CMK (cell line): ENCODE results near the gene TFF2.
A peak's percentile ranks its signal among the peaks of the same experiment; 100 is the strongest.

Experiments
- DNase-seq: peaks from one replicate; pipeline ENCODE4 v3.0.0-alpha.2; 2010; ENCODE audit warnings: low read depth

Gene TFF2

DNA sequence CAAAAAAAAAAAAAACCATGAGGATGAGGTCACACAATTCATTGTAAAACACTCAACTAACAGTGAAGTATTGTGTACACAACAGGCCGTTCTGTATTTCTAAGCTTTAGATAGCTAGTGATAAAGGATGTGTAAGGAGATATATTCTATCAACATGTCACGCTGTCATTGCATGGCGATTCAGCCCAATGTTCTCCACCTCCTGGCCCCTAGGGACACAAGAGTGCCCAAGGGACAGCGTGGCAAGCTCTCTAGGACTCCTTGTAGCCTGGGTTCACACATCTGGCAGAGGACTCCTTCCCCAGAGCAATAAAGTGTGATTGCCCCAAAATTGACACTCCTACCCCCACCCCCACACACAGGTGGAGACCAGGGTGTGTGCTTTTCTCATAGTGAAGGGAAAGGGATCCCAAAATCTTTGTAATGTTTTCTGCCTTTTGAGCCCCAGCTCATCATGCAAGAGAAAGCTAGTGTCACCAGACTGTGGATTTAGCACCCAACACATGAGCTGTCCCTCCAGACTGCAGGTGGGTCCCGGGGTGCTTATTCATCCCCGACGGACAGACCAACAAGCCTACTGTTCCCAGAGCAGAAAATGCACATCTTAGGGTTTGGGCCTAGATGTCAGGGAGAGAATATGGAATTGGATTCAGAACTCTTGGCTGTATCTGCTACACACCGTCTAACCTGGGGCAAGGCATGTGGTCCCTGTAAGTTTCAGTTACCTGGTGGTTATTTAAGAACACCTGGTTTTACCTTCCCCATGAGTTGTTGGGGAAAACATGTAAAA is 33.6 kb upstream of the TFF2 start:
- DNase-seq, result no peak

DNA sequence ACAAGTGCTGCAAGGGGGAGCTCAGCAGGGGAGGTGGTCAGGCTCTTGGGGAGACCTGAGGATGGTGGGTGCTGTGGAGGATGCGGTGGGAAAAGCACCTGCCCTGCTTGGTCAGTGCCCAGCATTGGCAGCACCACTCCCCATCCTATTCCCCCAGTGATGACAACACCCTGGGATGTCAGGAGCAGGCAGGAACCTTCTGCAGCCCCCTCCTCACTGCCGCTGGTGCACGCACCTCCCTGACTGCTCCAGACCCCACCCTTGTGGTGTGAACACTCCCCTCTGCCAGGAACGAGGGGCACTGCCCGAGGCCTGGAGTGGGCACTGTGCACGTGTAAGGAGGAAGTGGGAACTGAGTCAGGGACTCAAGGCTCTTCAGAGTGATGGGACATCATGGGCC is 32.5 kb upstream of the TFF2 start:
- no peak for DNase-seq

DNA sequence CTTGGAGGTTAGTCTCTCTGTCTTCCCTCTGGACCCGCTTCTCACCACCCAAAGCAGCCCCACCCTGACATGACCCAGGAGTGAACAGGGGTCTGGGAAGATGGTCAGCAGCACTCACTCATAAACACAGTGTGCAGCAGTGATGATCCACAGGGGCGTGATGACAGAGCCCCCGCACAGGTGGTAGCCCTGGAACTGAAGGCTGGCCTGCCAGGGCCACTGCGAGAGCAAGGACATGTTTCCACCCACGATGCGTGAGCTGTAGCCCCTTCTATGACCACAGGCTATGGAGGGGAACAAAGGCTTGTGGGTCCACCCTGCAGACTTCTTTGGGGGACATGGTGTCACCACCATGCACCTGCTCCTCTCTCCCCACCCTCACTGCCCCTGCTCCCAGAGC is 32.1 kb upstream of the TFF2 start:
- DNase-seq, result no peak

DNA sequence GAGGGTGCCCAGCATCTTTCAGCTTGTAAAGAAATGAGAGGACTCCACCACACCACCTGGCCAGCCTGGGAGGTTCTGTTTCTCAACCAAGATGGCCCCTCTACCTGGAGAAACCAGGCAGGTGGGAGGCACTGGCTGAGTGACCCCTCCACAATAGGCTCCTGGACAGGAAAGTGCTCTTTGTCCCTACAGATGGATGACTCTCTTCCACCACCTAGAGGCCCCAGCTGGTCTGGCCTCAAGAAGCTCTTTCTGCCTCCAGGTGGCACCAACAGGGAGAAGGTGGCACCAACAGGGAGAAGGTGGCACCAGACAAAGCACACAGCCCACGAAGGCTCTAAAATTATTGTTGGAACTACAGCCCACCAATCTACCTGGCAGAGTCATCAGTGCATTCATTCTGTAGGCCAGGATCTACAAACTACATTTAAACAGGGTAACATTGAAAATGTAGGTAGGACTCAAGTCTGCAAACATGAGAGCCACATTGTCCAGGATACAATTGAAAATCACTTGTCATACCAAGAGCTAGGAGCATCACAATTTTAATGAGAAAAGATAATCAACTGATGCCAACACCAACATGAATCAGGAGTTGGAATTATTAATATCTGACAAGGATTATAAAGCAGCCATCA is 30.7 kb upstream of the TFF2 start:
- peak; percentile 46 for DNase-seq

DNA sequence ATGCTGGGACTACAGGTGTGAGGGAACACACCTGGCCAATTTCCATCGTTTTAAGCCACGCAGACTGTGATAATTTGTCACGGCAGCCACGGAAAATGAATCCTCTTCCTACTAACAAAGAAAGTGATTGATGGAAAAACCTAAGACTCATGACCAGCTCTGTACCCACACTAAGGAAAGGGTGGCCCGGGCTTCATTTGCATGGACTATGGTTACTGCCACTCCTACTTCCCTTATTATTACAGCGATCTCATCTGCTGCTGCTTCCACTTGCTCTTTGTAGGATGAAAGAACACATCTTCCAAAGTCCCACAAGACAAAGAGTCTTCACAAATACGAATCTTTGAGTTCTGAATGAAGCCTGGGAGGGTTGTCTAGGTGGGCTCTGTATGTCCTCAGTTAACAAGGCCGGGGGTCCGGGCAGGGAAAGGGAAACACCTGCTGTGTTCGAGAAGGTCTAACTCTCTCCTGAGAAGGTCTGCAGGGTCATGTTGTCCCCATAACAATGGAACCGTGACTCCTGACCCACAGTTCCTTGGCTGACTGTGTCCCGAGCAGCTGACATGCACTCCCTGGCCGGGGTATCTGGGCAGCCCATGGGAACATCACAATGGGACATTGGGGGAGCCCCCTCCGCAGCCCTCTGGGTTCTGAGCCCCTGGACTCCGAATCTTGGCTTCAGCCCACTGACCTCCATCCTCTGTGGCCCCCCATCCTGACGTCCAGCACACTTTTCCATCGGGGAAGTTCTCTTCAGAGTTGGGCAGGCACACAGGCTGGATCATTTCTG is 28.8 kb upstream of the TFF2 start:
- no peak for DNase-seq

DNA sequence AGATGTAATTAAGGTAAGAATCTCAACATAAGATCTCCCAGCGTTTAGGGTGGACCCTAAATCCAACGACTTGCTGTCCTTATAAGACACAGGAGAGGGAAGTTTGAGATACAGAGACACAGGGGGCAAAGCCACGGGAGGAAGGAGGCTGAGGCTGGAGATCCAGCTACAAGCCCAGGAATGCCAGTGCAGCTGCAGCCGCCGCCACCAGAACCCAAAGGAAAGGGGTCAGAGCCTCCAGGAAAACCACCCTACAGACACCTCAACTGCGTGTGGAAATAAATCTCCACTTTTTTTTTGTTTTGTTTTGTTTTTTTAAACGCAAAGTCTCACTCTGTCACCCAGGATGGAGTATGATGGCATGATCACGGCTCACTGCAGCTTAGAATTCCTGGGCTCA is 27.6 kb upstream of the TFF2 start:
- no peak for DNase-seq

DNA sequence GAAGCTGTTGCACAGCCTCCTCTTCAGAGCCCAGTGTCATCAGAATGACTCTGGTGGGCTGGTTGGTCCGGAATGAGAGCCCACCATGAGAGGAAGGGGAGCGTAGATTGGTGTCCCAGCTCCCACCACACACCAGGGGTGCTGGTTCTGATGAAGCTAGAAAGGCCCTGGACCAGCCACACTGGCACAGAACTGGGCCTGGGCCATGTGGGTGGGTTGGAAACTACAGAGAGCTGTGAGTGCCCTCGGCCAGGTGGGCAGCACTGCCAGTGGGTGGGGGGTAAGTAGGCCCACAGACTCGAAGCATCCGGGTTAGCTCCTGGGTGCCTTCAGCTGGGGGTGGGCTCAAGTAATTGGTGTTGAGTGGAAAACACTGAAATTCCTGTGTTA is 27.2 kb upstream of the TFF2 start:
- no peak for DNase-seq

DNA sequence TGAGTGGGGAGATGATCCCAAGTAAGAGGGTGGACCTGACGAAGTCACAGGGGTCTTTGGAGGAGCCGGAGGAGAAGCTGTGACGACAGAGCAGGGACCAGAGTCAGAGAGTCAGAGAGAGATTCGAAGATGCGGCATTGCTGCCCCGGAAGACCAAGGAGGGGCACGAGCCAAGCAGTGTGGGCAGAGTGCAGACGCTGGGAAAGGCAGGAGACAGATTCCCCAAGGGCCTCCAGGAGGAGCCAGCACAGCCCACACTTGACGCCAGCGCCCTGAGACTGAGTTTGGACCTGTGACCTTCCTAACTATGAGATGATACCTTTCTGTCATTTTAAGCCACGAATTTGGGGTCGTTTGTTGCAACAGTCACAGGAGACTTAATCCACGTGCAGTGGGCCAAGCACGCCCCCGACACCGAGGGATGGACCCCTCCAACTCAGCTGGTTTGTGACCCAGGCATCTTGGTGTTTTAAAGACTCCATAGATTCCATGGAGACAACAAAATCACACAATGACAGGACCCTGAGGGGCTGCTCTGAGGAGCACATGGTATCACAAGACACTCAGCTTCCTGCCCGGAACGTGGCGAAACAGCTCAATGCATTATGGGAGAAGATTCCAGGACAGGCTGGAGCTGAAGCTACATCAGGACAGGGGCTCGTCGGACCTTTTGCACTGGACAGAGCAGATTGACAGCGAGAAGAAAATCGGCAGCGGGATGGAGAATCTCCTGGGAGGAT is 26.6 kb upstream of the TFF2 start:
- DNase-seq, result no peak

DNA sequence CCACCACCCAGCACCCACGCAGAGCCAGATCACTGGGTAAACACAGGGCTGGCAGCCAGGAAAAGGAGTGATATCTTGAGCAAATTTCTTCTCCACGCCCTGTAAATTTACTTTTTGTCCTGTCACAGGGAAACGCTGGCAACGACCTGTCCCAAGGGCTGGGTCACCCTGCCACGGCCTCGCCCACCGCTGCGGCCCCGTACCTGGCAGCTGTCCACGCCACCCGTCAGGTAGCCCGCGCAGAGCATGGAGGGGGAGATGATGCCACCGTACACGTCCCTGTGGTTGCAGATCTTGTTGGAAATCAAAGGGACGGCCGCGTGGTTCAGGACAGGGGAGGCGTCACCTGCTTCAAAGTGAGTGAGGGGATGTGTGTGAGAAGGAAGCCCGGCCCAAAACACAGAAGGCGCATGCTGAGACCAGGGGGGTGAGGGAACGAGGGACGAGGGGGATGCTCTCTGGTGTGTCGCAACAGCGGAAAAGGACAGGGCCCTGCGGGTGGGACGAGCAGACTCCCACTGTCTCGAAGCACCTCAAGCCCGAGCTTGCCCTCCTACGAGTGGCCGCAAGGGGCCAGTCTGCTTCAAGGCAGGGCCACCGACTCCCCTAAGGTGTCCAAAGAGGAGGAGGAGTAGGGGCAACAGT is 25.7 kb upstream of the TFF2 start:
- DNase-seq, result no peak

DNA sequence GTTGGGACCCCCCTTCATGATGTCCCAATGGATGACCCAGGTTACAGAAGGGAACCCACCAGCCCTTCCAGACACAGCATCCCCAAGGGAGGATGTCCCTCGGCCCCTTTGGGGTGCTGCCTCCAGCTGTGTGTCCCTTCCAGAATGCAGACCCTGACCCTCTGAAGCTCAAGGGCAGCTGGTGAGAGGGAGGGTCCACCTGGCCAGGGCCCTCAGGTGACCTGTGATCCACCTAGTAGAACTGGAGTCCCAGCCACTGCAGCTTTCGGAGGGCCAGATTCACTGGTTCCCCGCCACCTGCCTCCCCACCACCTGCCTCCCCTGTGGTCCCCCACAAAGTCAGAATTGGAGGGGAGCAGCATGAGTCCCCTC is 25.2 kb upstream of the TFF2 start:
- DNase-seq, result no peak

DNA sequence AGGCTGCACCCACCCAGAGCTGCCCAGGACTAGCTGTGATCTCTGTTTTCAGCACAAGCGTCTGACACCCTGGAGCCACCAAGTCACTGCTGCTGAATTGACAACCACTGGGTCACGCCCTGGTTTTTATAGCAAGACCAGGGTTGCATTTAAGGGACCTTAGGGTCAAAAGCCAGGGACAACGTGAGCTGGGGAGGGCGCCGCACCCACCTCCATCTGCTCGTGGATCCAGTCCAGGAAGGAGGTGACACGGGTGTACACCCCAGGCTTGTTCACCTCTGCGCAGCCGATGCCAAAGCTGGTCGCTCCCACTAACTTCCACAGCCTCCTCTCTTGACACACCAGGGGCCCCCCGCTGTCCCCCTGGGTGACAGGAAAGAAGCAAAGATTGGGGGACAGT is 24.7 kb upstream of the TFF2 start:
- DNase-seq, result no peak

DNA sequence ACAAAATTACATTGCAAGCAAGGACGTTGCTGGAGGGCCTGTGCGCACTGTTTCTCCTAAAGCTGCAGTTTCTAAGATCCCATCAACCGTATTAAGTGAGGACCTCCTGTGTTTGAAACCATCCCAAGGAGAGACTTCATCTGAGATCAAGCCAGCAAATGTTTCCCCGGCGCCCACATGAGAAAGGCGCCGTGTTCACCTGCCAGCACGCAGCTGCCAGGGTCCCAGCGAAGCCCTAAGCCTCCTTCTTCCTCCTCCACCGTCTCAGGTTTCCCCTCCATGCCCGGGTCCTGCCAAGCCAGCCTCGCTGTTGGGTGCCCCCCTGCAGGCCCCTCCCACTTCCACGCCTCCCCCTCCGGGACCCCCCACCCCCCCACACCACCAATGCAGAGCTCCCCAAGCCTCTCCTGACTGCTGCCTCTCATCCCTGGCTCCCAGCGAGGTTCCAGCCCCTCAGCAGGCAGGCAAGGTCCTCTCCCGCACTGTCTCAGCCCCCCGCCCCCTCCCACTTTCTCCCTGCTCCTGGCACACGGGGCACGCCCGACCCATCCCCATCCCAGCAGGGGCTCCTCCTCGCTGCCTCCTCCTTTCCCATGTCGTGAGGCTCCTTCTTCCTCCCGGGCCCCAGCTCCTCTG is 24.2 kb upstream of the TFF2 start:
- DNase-seq, result no peak

DNA sequence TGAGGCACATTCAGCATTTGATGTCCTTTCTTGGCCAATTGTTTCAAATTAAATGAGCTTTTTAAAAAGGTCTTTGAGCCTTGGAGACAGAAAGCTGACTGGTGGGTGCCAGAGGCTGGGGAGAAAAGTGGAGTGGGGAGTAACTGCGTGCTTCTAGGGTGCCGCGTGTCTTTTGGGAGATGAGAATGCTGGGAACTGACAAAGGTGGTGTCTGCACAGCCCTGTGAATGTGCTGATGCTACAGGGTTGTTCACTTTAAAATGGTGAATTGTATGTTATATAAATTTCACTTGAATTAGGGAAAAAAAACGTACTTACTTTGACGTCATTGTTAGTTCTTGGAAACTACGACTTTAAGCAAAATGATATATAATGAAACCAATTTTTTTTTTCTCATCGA is 23.7 kb upstream of the TFF2 start:
- DNase-seq, result no peak

DNA sequence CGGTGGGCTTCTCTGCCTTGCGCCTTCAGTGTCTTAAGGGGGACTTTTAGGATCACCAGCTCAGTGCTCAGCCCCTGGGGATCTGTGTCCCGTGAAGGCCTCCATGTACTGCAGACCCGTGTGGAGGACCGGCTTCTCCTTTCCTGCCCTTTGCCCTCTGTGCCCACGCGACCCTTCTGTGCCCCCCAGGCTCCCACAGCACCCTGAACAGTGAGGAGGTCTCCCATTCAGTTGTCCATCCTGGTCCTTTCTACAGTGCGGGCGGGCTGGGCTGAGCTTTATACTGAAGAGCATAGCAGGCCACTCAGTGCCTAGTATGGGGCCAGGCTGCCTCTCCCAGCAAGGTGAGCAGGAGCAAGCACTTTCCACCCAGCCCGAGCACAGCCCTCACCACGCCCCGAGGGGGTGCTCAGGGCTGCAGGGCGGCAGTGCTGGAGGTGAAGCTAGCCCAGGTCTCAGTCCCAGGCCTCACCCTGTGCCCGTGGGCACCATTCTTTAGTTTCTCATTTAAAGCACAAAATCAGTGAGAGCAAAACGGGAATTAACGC is 23.2 kb upstream of the TFF2 start:
- DNase-seq, result no peak

DNA sequence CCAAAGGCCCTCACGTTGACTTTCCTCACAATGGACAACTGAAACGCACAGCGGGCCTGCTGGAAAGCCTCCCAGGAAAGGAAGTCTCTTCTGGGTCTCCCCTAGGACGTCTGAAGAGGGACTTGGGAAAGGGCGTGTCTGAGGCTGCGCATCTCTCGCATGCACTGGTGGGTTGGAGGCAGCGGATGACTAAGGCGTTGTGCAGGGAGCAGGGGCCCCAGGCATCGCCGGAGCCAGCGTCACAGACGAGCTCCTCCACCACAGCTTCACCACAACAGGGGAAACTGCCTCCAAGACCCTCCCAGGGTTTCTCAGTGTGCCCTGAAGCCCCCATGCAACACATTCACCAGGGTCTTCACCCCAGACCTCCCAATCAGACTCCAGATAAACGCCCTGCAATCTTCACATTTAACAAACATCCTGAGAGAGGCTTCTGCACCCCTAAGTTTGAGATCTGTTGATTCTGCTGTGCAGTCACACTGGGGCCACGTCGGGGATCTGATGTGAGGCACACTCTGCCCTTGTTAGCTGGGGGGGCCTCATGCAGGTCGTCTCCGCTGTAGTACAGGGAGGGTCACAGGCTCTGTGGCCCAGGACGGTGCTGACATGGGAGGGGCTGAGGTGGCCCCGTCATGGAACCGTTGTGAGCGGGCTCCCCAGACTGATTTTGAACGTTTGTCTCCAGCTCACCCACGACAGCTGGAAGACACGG is 22.6 kb upstream of the TFF2 start:
- DNase-seq, result no peak

DNA sequence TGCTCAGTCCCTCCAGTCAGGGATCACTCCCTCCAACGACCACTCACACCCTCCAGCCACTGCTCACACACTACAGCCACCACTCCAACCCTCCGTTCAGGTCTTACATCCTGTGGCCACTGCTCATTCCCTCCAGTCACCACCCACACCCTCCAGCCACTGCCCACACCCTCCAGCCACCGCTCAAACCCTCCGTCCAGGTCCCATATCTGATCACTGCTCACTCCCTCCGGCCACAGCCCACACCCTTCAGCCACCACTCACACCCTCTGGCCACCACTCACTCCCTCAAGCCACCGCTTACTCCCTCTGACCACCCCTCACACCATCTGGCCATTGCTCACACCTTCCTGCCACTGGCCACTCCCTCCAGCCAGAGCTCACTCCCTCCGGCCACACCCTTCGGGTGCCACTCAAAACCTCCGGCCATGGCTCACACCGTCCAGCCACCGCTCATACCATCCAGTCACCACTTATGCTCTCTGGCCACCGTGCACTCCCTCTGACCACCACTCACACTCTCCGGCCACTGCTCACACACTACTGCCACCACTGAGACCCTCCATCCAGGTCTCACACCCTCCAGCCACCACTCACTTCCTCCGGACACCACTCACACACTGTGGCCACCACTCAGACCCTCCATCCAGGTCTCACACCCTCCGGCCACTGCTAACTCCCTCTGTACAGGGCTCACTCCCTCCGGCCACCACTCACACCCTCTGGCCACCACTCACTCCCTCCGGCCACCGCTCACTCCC is 20.3 kb upstream of the TFF2 start:
- no peak for DNase-seq

DNA sequence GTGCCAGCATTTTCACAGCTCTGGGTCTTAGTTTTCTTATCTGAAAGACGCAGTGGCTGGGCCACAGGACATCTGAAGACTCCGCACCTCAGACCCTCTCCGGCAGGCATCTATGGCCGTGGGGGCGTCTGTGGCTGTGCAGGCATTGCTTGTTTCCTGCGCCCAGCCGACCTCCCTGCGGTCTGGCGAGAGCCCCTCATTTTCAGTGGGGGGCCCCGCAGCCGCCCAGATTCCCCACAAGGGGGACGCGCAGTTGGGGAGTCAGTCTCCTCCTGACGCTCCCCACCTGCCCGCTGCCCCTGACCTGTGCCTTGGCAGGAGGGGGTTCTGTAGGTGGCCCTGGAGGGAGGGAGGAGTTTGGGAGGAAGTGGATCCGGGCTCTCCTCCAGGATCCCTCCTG is 19.0 kb upstream of the TFF2 start:
- DNase-seq, result no peak

DNA sequence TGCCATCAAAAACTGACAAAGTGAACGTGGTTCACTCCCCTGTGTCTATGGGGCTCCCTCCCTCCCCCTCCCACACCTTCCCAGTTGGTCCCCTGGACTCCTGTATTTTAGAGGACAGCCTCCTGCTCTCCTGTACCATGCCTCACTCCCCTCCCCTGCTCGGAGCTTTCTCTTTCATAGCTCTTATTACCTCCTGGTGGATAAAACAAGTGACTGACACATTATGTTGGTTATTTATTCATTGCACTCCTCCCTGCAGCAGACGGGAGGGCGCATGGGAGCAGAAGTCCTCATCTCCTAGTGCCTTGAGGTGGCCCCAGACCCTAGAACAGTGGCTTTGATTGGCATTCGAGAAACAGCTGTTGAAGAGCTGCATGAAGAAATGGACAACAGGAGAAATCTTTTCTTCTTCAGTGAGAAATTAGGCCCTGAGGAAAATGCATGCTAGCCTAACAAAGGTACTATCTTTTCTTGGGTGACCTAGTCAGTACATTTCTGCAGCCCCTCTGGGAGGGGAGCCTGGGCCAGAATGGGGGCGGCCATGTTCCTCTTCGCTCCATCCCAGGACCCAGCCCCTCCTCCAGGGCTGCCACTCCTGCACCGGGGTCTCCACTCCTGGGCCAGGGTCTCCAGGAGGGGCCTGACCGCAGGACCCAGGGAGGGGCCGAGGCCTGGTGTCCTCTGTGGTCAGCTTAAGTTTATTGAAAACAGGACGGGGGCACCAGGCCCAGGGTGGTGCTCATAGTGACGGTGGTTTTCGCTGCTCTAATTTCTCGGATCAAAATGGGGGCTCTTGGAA is 16.8 kb upstream of the TFF2 start:
- no peak for DNase-seq
